Ishikawa (cell line): Measurements from ENCODE around the gene STMP1.

ENCODE experiments used
- CEBPB ChIP-seq: IDR thresholded peaks from 2 replicates; pipeline ENCODE4 v1.6.1; 2012
- CREB1 ChIP-seq: IDR thresholded peaks from 2 replicates; pipeline ENCODE4 v1.6.1; 2012; ENCODE audit warnings: low read depth
- EGR1 ChIP-seq: IDR thresholded peaks from 2 replicates; pipeline ENCODE4 v1.6.1; 2012
- EP300 ChIP-seq: IDR thresholded peaks from 2 replicates; pipeline ENCODE4 v1.6.1; 2012; ENCODE audit warnings: borderline replicate concordance
- FOXM1 ChIP-seq: IDR thresholded peaks from 2 replicates; pipeline ENCODE4 v1.6.1; 2012; ENCODE audit warnings: low read depth, borderline replicate concordance
- NFIC ChIP-seq: IDR thresholded peaks from 2 replicates; pipeline ENCODE4 v1.6.1; 2012
- RAD21 ChIP-seq: IDR thresholded peaks from 2 replicates; pipeline ENCODE4 v1.6.1; 2012; ENCODE audit warnings: low read depth
- TAF1 ChIP-seq: IDR thresholded peaks from 2 replicates; pipeline ENCODE4 v1.6.1; 2012; ENCODE audit warnings: low read depth, mild to moderate bottlenecking
- YY1 ChIP-seq: IDR thresholded peaks from 2 replicates; pipeline ENCODE4 v1.6.1; 2012; ENCODE audit warnings: low read depth
- ZBTB7A ChIP-seq: IDR thresholded peaks from 2 replicates; pipeline ENCODE4 v1.6.1; 2012; ENCODE audit warnings: low read depth
- TF ChIP-seq, protein P1 (sequence below): IDR thresholded peaks from 2 replicates; pipeline ENCODE4 v1.6.1; 2012
- TF ChIP-seq, protein P2 (sequence below): IDR thresholded peaks from 2 replicates; pipeline ENCODE4 v1.6.1; 2012; ENCODE audit warnings: low read depth, mild to moderate bottlenecking
- TF ChIP-seq, protein P3 (sequence below): IDR thresholded peaks from 2 replicates; pipeline ENCODE4 v1.6.1; 2012

DNA sequence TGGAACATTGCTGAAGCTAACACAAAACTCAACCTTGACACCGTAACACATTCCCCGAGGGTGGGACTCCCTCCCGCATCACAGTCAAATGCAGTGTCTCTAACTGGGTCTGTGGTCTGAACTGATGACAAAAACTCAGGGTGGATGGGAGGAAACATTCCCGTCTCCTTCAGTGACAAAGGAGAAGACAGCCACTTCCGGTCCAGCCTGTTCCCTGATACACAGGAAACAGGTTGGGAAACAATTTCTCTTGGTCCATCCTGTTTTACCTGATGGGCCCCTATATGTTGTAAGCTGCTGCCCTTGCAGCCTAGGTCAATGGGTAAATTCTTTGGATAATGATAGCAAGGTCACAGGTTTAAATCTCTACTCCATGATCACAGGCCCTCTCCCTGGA, 45.3 kb downstream of the STMP1 start:
- no peak for TF ChIP-seq FOXM1
- TF ChIP-seq EGR1: no peak
- TF ChIP-seq, protein P1, sequence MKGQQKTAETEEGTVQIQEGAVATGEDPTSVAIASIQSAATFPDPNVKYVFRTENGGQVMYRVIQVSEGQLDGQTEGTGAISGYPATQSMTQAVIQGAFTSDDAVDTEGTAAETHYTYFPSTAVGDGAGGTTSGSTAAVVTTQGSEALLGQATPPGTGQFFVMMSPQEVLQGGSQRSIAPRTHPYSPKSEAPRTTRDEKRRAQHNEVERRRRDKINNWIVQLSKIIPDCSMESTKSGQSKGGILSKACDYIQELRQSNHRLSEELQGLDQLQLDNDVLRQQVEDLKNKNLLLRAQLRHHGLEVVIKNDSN: no peak
- TF ChIP-seq YY1: no peak
- no peak for TF ChIP-seq NFIC
- no peak for TF ChIP-seq ZBTB7A
- TF ChIP-seq CEBPB: no peak
- no peak for TF ChIP-seq EP300
- no peak for TF ChIP-seq RAD21
- TF ChIP-seq, protein P2, sequence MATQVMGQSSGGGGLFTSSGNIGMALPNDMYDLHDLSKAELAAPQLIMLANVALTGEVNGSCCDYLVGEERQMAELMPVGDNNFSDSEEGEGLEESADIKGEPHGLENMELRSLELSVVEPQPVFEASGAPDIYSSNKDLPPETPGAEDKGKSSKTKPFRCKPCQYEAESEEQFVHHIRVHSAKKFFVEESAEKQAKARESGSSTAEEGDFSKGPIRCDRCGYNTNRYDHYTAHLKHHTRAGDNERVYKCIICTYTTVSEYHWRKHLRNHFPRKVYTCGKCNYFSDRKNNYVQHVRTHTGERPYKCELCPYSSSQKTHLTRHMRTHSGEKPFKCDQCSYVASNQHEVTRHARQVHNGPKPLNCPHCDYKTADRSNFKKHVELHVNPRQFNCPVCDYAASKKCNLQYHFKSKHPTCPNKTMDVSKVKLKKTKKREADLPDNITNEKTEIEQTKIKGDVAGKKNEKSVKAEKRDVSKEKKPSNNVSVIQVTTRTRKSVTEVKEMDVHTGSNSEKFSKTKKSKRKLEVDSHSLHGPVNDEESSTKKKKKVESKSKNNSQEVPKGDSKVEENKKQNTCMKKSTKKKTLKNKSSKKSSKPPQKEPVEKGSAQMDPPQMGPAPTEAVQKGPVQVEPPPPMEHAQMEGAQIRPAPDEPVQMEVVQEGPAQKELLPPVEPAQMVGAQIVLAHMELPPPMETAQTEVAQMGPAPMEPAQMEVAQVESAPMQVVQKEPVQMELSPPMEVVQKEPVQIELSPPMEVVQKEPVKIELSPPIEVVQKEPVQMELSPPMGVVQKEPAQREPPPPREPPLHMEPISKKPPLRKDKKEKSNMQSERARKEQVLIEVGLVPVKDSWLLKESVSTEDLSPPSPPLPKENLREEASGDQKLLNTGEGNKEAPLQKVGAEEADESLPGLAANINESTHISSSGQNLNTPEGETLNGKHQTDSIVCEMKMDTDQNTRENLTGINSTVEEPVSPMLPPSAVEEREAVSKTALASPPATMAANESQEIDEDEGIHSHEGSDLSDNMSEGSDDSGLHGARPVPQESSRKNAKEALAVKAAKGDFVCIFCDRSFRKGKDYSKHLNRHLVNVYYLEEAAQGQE: no peak
- TF ChIP-seq, protein P3, sequence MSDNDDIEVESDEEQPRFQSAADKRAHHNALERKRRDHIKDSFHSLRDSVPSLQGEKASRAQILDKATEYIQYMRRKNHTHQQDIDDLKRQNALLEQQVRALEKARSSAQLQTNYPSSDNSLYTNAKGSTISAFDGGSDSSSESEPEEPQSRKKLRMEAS: no peak
- no peak for TF ChIP-seq TAF1
- TF ChIP-seq CREB1: no peak
